ENCODE results near the gene SRM. TPM values are rescaled to one million over a fixed set of nuclear protein-coding genes. Genes with fewer than 3 reads are reported as not detected.

SRM gene
- total and polyA plus RNA-seq, 2 of the 13 experiments (the other 11 are each of a cell fraction or from before 2014, with no cell fraction given), result 27.9 to 31.8 TPM

- TF ChIP-seq ZSCAN29 (CRISPR knock-in tag; conservative IDR thresholded peaks at IDR 0.05), result no peak
- TF ChIP-seq ZNF282 (IDR thresholded peaks at IDR 0.05; ENCODE audit: partially characterized antibody), result no peak
- TF ChIP-seq, protein P1, sequence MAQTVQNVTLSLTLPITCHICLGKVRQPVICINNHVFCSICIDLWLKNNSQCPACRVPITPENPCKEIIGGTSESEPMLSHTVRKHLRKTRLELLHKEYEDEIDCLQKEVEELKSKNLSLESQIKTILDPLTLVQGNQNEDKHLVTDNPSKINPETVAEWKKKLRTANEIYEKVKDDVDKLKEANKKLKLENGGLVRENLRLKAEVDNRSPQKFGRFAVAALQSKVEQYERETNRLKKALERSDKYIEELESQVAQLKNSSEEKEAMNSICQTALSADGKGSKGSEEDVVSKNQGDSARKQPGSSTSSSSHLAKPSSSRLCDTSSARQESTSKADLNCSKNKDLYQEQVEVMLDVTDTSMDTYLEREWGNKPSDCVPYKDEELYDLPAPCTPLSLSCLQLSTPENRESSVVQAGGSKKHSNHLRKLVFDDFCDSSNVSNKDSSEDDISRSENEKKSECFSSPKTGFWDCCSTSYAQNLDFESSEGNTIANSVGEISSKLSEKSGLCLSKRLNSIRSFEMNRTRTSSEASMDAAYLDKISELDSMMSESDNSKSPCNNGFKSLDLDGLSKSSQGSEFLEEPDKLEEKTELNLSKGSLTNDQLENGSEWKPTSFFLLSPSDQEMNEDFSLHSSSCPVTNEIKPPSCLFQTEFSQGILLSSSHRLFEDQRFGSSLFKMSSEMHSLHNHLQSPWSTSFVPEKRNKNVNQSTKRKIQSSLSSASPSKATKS (CRISPR knock-in tag; IDR thresholded peaks at IDR 0.05), result no peak
- TF ChIP-seq KDM6A (CRISPR knock-in tag; IDR thresholded peaks at IDR 0.05; ENCODE audit: low read depth), result peak; percentile 50; the same call in 1 of the 2 replicates
- no peak for TF ChIP-seq SOX13 (IDR thresholded peaks at IDR 0.05)
- TF ChIP-seq SOX13 (CRISPR knock-in tag; conservative IDR thresholded peaks at IDR 0.05 in 1 of 2, IDR thresholded peaks at IDR 0.05 in 1 of 2), result peak in 1 of 2 experiments; percentile 27; a peak in 2 of 4 replicates
- no peak for TF ChIP-seq ATM (IDR thresholded peaks at IDR 0.05; ENCODE audit: borderline replicate concordance)
- peak; percentile 40 for TF ChIP-seq NR2C2 (CRISPR knock-in tag; IDR thresholded peaks at IDR 0.05; ENCODE audit: borderline replicate concordance)
- TF ChIP-seq SMARCE1 (IDR thresholded peaks at IDR 0.05; ENCODE audit: borderline replicate concordance), result no peak
- TF ChIP-seq ZNF737 (CRISPR knock-in tag; IDR thresholded peaks at IDR 0.05; ENCODE audit: borderline replicate concordance), result no peak
- TF ChIP-seq ETS1 (CRISPR knock-in tag; IDR thresholded peaks at IDR 0.05), result no peak
- TF ChIP-seq, protein P2, sequence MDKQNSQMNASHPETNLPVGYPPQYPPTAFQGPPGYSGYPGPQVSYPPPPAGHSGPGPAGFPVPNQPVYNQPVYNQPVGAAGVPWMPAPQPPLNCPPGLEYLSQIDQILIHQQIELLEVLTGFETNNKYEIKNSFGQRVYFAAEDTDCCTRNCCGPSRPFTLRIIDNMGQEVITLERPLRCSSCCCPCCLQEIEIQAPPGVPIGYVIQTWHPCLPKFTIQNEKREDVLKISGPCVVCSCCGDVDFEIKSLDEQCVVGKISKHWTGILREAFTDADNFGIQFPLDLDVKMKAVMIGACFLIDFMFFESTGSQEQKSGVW (CRISPR knock-in tag; IDR thresholded peaks at IDR 0.05; ENCODE audit: borderline replicate concordance), result no peak
- TF ChIP-seq PRMT3 (CRISPR knock-in tag; IDR thresholded peaks at IDR 0.05; ENCODE audit: borderline replicate concordance, low read depth), result no peak
- TF ChIP-seq ZFP36L1 (CRISPR knock-in tag; IDR thresholded peaks at IDR 0.05), result no peak
- TF ChIP-seq, protein P3, sequence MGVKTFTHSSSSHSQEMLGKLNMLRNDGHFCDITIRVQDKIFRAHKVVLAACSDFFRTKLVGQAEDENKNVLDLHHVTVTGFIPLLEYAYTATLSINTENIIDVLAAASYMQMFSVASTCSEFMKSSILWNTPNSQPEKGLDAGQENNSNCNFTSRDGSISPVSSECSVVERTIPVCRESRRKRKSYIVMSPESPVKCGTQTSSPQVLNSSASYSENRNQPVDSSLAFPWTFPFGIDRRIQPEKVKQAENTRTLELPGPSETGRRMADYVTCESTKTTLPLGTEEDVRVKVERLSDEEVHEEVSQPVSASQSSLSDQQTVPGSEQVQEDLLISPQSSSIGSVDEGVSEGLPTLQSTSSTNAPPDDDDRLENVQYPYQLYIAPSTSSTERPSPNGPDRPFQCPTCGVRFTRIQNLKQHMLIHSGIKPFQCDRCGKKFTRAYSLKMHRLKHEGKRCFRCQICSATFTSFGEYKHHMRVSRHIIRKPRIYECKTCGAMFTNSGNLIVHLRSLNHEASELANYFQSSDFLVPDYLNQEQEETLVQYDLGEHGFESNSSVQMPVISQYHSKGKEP (CRISPR knock-in tag; IDR thresholded peaks at IDR 0.05), result no peak
- TF ChIP-seq, protein P4, sequence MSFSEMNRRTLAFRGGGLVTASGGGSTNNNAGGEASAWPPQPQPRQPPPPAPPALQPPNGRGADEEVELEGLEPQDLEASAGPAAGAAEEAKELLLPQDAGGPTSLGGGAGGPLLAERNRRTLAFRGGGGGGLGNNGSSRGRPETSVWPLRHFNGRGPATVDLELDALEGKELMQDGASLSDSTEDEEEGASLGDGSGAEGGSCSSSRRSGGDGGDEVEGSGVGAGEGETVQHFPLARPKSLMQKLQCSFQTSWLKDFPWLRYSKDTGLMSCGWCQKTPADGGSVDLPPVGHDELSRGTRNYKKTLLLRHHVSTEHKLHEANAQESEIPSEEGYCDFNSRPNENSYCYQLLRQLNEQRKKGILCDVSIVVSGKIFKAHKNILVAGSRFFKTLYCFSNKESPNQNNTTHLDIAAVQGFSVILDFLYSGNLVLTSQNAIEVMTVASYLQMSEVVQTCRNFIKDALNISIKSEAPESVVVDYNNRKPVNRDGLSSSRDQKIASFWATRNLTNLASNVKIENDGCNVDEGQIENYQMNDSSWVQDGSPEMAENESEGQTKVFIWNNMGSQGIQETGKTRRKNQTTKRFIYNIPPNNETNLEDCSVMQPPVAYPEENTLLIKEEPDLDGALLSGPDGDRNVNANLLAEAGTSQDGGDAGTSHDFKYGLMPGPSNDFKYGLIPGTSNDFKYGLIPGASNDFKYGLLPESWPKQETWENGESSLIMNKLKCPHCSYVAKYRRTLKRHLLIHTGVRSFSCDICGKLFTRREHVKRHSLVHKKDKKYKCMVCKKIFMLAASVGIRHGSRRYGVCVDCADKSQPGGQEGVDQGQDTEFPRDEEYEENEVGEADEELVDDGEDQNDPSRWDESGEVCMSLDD (CRISPR knock-in tag; IDR thresholded peaks at IDR 0.05; ENCODE audit: borderline replicate concordance), result no peak
- TF ChIP-seq ZNF44 (CRISPR knock-in tag; IDR thresholded peaks at IDR 0.05), result 0 out of 2 replicates have a peak, but pooled peaks have one; percentile 72
- 0 out of 2 replicates have a peak, but pooled peaks have one; percentile 43 for TF ChIP-seq ZNF709 (CRISPR knock-in tag; IDR thresholded peaks at IDR 0.05)
- no peak for TF ChIP-seq NFKBIZ (CRISPR knock-in tag; IDR thresholded peaks at IDR 0.05)
- TF ChIP-seq HES4 (CRISPR knock-in tag; IDR thresholded peaks at IDR 0.05; ENCODE audit: borderline replicate concordance), result no peak; the same call in 1 of the 2 replicates
Observed at GRCh38 chr1:11046625-11047365, 13.0 kb downstream of the SRM start, which contains the start of gene MASP2 (continued).
